NCI-H1092 (cell line): ENCODE results near the gene DDX10.

Experiments used
- DNase-seq: peaks from one replicate; lab custom pipeline; 2025; lab: John Stamatoyannopoulos, UW

The DDX10 gene

DNA sequence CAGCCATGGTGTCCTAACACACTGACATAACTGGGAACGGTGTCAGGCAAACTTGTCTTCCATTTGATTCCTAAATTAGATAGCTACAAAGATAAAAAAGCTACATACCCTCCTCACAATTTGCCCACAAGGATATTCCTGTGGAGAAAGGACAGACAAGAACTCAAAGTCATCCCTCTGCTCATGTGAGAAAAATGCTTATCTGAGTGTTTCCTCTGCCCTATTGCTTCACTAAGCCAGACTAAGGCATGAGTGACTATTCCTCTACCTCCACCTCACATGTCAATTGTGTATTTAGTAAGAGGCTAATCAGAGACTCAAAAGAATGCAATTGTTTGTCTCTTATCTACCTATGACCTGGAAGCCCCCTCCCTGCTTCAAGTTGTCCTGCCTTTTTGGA lies 247.7 kb downstream of the DDX10 start:
- DNase-seq = no peak

GRCh38 chr11:108913204-108913603 lies 248.3 kb downstream of the DDX10 start:
- DNase-seq = no peak

DNA sequence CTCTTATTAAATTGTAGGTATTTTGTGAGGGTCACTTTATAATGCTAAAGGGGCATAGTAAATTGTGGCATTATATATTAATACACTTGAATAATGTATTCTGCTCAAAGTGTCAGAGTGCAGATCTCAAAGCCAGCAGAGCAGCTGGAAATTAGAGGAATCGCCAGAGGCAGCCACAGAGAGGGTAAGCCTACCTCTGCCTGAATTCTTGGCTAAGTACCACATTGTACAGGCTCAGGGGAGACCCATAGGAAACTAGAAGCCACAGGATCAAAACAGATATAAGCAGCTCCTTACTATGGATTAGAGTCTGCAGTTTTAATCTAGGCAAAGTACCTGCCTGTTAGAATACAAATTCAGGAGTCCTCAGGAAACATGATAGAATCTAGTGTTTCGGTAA lies 249.3 kb downstream of the DDX10 start:
- no peak for DNase-seq

DNA sequence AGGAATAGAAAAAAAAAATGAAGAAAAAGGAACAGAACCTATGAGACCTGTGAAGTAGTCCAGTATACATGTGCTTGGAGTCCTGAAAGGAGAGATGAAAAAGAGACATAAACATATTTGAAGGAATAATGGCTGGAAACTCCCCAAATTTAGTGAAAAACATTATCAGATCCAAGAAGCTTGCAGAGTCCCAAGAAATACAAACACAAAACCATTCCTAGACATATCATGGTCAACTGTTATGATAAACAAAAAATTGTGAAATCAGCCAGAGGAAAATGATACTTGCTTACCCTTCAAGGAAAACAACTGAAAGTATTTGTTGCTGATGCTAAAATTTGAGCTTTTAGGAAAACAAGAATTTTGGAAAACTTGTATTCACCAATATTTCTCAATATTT lies 250.1 kb downstream of the DDX10 start:
- no peak for DNase-seq

GRCh38 chr11:108915666-108916065 lies 250.8 kb downstream of the DDX10 start:
- no peak for DNase-seq

GRCh38 chr11:108916290-108916689 lies 251.4 kb downstream of the DDX10 start:
- no peak for DNase-seq

GRCh38 chr11:108916935-108917334 lies 252.1 kb downstream of the DDX10 start:
- no peak for DNase-seq

GRCh38 chr11:108921211-108921610 lies 256.3 kb downstream of the DDX10 start:
- DNase-seq = no peak

- no peak for DNase-seq
Measured at GRCh38 chr11:108922241-108922640, 257.4 kb downstream of the DDX10 start.

DNA sequence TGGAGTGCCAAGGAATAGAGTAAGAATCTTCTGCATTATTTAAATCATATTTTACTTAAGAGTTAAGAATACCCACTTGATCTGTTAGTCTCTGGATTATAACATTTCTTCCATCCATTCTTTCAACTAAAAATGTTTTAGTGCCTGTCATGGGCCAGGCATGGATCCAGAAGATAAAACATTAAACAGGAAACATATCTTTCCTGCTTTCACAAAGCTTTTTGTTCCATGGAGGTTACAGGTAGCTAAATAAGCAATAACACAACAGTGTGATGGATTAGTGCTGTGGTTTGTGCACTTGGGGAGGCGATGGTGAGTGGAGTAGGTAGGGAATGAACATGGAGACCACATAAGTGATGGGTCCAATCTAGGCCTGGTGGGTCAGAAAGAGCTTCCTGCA lies 258.5 kb downstream of the DDX10 start:
- DNase-seq = no peak

- no peak for DNase-seq
Measured at GRCh38 chr11:108926171-108926840, 261.4 kb downstream of the DDX10 start.

GRCh38 chr11:108926841-108927577 lies 262.1 kb downstream of the DDX10 start:
- no peak for DNase-seq

GRCh38 chr11:108927791-108928545 lies 263.1 kb downstream of the DDX10 start:
- no peak for DNase-seq

DNA sequence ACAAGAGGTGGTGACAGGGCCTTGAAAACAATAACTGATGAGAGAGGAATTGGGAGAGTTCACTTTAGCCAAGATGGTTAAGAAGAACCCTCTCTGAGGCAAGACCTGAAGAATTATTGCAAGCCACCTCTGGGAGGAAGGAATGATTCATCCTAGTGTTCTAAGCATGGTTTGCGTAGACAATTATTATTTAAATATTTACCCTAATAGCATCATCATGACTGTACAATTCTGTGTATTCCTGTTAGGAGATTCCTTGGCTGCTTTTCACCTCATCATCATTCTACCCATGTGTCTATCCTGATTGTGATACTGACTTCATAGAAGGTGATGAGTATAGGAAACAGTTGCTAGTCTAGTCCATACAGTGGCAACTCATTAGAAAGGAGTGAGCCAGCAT lies 264.4 kb downstream of the DDX10 start:
- no peak for DNase-seq

GRCh38 chr11:108931168-108931567 lies 266.3 kb downstream of the DDX10 start:
- DNase-seq = no peak

GRCh38 chr11:108933630-108934029 lies 268.8 kb downstream of the DDX10 start:
- DNase-seq = no peak

GRCh38 chr11:108934289-108934688 lies 269.4 kb downstream of the DDX10 start:
- DNase-seq = no peak

DNA sequence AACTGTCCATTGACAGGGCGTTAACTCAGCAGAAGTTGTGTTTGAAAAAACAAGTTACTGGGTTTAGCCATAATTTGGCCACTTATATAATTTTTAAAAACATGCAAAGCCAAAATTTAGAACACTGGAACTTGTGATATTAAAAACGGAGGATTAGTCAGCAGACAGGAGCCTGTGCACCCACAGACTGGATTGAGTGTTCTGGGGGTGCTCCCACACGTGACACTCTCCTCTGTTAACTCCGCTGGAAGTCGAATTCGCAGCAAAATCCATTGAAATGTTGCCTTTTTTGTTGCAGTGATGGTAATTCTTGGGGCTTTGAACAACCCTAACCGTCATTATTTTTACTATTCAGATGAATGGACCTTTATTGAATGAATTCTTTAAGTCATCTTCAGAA lies 269.8 kb downstream of the DDX10 start:
- no peak for DNase-seq

- DNase-seq = no peak
Measured at GRCh38 chr11:108937746-108938145, 272.9 kb downstream of the DDX10 start.

- DNase-seq = no peak
Measured at GRCh38 chr11:108938604-108939003, 273.7 kb downstream of the DDX10 start.

DNA sequence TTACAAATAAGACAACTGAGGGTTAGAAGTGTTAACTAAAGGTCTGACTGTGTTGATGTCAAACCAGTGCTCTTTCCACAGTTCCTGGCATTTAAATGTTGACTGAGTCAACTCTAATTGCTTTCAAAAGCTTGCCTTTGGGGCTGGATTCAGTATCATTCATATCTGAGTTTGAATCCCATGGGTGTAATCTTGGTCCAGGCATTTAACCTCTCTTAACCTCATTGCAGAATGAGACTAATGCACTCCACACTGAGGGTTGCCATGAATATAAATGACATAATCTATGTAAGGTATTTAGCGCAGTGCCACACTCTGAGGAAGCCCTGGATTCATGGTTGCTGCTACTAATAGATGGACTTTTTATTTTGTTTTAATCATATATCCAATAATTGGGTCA lies 274.3 kb downstream of the DDX10 start:
- no peak for DNase-seq

DNA sequence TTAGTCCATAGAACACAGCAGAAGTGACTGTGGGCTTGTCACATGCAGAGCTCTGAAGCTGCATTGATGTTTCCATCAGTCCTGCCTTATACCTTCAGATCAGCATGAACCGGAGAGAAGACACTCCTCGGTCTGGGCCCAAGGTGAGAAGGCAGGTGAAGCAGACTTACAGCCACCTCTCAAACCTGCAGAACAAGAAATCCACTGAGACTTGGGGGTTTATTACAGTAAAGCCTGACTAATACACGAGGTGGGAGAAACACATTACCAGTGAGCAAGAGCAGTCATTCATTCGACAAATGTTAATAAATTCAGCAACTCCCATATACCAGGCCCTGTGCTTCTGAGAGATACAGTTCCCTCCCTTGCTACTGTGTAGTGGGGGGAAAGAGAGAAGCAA lies 279.0 kb downstream of the DDX10 start:
- no peak for DNase-seq
